ENCODE results near the gene BCAR3. TPM values are rescaled to one million over a fixed set of nuclear protein-coding genes. Genes with fewer than 3 reads are reported as not detected.

The BCAR3 gene
- total RNA-seq, 4 donors from 2014 or later, result 17.1 to 25.0 (median 22.9) TPM

DNA sequence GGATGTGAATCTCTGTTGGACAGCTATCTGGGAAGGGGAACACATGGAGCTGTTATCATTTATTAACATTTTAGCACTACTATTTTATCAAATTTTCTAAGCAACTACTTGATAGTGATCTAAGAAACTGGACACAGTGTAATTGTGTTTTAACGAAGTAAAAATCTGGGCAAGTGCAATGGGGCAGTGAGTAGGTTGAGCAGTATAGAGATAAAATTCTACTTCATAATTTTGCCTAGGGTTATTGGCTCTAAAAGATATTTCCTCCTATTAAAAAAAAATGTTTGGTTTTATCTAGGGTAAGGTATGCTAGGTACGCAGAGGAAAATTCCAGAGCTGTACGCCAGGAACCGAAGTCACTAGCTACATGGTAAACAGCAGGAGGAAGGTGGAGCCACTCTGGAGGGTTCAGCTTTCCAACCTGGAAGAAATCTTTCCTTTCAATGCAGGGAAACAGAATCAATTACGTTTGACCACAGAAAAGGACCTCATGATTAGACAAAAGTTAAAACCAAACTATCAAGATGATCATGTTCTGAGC is 43.3 kb downstream of the BCAR3 start:
- Histone ChIP-seq H3K27ac (no peak overlapping the region), H3K9me3 (no peaks in the 10 kb centered on the region), H3K36me3 (peaks cover 0 to 5% of the 10 kb centered on the region in 2 donors), H3K4me1 (peaks cover 0 to 5% of the 10 kb centered on the region in 2 donors), H3K4me3 (no peak overlapping the region), H3K27me3 (no peaks in the 10 kb centered on the region)
- ATAC-seq (no peak), DNase-seq (no peak)
- TF ChIP-seq POLR2A (IDR thresholded peaks at IDR 0.05), result no peak
- TF ChIP-seq, protein P1, sequence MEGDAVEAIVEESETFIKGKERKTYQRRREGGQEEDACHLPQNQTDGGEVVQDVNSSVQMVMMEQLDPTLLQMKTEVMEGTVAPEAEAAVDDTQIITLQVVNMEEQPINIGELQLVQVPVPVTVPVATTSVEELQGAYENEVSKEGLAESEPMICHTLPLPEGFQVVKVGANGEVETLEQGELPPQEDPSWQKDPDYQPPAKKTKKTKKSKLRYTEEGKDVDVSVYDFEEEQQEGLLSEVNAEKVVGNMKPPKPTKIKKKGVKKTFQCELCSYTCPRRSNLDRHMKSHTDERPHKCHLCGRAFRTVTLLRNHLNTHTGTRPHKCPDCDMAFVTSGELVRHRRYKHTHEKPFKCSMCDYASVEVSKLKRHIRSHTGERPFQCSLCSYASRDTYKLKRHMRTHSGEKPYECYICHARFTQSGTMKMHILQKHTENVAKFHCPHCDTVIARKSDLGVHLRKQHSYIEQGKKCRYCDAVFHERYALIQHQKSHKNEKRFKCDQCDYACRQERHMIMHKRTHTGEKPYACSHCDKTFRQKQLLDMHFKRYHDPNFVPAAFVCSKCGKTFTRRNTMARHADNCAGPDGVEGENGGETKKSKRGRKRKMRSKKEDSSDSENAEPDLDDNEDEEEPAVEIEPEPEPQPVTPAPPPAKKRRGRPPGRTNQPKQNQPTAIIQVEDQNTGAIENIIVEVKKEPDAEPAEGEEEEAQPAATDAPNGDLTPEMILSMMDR (IDR thresholded peaks at IDR 0.05 in 4 of 5, conservative IDR thresholded peaks at IDR 0.05 in 1 of 5), result no peak
- intact Hi-C loops (cut with DNase I; ENCODE audit: low total_unique reads), result no loop called here
- in situ Hi-C loops (cut with MboI; ENCODE audit: low sequenced_read_pairs in 4 of 4), result loop anchor here in 3 of 4 donors (10.0 to 25.0 kb wide), 3 partner anchors 176 to 326 kb away; no protein-coding TSS in a partner anchor

DNA sequence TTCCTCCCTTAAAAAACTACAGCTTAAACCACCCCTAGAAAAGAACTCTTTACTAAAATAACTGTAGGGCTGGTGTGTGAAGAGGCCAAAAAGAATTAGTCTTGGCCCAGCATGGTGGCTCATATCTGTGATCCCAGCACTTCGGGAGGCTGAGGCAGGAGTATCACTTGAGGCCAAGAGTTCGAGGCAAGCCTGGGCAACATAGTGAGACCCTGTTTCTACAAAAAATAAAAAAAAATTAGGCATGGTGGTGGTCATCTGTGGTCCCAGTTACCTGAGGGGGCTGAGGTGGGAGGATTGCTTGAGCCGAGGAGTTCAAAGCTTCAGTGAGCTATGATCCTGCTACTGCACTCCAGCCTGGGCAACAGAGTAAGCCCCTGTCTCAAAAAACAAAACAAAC is 44.9 kb downstream of the BCAR3 start:
- DNase-seq (no peak), ATAC-seq (no peak)
- H3K4me1 ChIP-seq, result peaks cover 0 to 5% of the 10 kb centered on the region in 2 donors
- no peak overlapping the region for H3K4me3 ChIP-seq
- TF ChIP-seq POLR2A (IDR thresholded peaks at IDR 0.05), result no peak
- TF ChIP-seq, protein P1 (IDR thresholded peaks at IDR 0.05 in 4 of 5, conservative IDR thresholded peaks at IDR 0.05 in 1 of 5), result no peak
- peak overlapping the region in 3 of 4 donors; percentile 30 to 58 (median 44) for H3K27ac ChIP-seq
- in situ Hi-C loops (cut with MboI; ENCODE audit: low sequenced_read_pairs in 4 of 4), result loop anchor here in 3 of 4 donors (10.0 to 25.0 kb wide), 3 partner anchors 178 to 324 kb away; no protein-coding TSS in a partner anchor
- H3K36me3 ChIP-seq, result peaks cover 0 to 5% of the 10 kb centered on the region in 2 donors
- H3K9me3 ChIP-seq, result no peaks in the 10 kb centered on the region
- H3K27me3 ChIP-seq, result no peaks in the 10 kb centered on the region
- intact Hi-C loops (cut with DNase I; ENCODE audit: low total_unique reads), result no loop called here

DNA sequence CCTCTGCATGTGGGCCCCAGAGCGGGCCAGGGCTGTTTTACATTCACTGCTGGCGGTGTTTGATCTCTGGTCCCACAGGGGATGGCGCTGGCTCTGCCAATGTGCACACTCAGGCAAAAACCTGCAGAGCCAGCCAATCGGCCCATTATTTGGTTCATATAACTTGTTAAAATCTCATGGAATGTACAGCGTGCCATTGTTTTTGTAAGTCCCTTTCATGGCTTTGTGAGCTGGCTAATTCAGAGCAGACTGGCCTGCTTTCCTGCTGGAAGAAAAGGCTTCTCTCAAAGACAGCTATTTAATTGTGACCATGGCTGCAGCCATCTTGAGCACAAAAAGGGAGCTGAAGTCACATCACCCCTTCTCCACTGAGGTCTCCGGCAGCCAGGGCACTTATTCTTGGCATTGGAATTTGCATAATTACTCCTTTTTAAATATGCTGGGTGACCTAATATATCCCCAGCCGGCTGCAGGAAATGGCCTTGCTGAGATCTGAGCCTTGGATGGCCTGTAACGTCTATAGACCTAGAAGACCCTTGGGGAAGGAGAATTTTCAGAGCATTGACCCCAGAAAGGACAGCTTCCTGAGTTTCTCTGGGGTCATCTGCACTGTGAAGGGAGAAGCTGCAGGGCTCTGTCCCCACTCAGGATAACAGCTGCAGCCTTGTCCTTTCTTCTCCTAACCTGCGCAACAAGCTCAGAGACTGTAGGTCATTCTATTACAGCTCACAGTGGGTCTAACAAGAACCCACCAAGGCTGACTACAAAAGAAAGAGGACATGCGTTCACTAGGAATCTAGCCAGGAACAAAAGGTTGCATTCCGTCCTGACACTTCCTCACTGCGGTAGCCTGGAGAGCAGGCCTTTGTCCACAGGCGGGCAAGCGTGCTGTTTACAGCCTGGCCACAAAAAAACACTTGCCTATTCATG is 45.8 kb downstream of the BCAR3 start:
- Histone ChIP-seq H3K9me3 (no peaks in the 10 kb centered on the region), H3K36me3 (peaks cover 0 to 3% of the 10 kb centered on the region in 2 donors), H3K27ac (peak overlapping the region; percentile 34 to 58 (median 47)), H3K4me1 (peaks cover 0 to 5% of the 10 kb centered on the region in 2 donors), H3K27me3 (no peaks in the 10 kb centered on the region), H3K4me3 (no peak overlapping the region)
- TF ChIP-seq, protein P1 (IDR thresholded peaks at IDR 0.05 in 4 of 5, conservative IDR thresholded peaks at IDR 0.05 in 1 of 5), result no peak
- TF ChIP-seq POLR2A (IDR thresholded peaks at IDR 0.05), result no peak
- intact Hi-C loops (cut with DNase I; ENCODE audit: low total_unique reads), result no loop called here
- in situ Hi-C loops (cut with MboI; ENCODE audit: low sequenced_read_pairs in 4 of 4), result loop anchor here in 3 of 4 donors (10.0 to 25.0 kb wide), 3 partner anchors 179 to 324 kb away; no protein-coding TSS in a partner anchor
- ATAC-seq (peak in 1 of 2 donors; percentile 34), DNase-seq (no peak)

DNA sequence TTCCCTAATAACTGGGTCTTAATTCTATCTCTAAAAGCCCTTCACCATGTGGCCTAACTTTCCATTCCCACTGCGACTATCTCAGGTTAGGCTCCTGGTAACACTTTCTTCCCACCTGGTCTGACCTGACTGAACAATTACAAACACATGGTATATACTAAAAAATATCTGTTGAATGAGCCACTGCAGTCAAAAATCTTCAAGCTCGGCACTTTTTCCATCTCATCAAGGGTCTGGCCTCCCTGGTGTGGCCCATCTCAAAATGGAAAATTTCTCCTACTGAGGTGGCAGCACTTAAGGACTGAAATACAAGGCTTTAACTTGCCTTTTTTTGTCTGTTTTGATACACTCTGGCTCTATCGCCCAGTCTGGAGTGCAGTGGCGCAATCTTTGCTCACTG is 48.3 kb downstream of the BCAR3 start:
- TF ChIP-seq, protein P1 (IDR thresholded peaks at IDR 0.05 in 4 of 5, conservative IDR thresholded peaks at IDR 0.05 in 1 of 5), result no peak
- no peak for TF ChIP-seq POLR2A (IDR thresholded peaks at IDR 0.05)
- H3K27me3 ChIP-seq, result no peaks in the 10 kb centered on the region
- H3K27ac ChIP-seq, result no peak overlapping the region
- no peak for ATAC-seq
- no peak overlapping the region for H3K4me3 ChIP-seq
- in situ Hi-C loops (cut with MboI; ENCODE audit: low sequenced_read_pairs in 4 of 4), result loop anchor here in 3 of 4 donors (10.0 to 25.0 kb wide), 3 partner anchors 181 to 321 kb away; no protein-coding TSS in a partner anchor
- peaks cover 0 to 13% of the 10 kb centered on the region in 2 donors for H3K4me1 ChIP-seq
- H3K9me3 ChIP-seq, result no peaks in the 10 kb centered on the region
- intact Hi-C loops (cut with DNase I; ENCODE audit: low total_unique reads), result no loop called here
- H3K36me3 ChIP-seq, result no peaks in the 10 kb centered on the region
- DNase-seq, result no peak

Measured in gastrocnemius medialis (tissue), 4 donors.